ENCODE data around the gene CACNA1E.

Gene CACNA1E

DNA sequence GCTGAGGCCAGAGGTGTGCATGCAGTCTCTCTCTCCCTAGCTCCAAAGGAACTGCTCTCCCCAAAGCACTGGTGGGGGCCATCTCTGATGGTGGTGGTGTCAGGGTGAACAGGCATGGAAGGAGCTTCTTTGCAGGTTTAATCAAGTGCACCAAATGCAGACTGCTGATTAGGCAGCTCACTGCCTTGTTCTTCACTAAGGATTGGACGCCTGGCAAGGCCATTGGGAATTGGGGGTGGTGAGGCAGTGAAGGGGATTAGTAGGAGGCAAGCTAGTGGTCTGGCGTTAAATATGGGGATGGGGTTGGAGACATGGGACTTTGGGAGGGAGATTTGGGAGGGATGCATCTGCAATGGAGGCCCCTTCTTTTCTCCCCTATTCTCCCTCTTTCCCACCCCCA, 1.5 kb downstream of the CACNA1E start:
- DNase-seq (ENCODE audit: low spot score) (no peak), FAIRE-seq (no peak)

DNA sequence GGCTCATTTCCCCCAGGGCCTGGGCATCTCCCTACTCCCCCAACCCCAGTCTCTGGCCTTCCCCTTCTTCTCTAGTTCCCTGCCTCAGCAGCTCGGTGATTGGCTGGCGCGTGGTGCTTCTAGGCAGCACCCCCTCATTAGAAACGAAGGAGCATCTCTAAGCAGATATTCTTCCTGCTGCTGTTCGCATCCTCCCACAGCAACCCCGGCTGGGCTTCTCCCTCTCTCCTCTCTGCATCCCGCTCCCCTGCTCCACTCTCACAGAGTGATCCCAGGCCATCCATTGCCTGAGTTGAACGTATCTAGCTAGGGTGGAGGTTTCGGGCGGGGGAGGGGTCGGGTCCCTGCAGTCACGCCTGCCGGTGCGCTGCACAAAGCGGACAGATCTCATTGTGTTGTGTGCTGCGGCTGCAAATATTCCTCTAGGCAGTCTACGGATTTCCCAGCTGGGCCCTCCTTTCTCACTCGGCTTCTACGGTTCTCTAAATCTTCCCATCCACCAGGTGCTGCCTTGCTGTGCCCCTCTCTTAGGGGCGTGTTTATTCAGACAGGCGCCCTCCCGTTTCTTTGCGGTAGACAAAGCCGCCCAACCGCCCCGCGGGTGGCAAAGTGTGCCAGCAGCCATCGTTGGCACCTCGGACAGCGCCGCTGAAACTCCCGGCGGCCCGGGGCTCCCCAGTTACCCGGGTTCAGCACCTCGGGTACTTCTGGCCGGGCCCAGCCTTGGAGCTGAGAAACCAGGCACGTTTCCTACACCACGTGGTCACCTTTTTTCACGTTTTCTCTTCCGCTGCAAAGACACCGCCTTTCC, 2.2 kb downstream of the CACNA1E start:
- FAIRE-seq (no peak), DNase-seq (ENCODE audit: low spot score) (peak; percentile 64)

DNA sequence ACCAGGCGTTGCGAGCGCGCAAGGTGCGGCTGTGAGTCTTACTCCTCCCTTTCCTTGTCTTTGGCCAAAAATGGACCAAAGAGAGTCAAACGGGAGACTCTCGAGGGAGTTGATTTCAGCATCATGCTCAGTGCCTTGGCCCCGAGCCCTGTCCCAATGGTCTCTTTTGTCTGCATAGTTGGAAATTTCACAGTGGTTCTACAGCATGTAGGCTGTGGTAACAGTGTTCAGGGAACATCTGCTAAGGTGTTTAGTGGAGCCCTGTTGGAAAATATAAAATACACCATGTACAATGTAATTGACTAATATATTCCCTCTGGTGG, 2.7 kb downstream of the CACNA1E start:
- FAIRE-seq: no peak
- no peak for DNase-seq (ENCODE audit: low spot score)

DNA sequence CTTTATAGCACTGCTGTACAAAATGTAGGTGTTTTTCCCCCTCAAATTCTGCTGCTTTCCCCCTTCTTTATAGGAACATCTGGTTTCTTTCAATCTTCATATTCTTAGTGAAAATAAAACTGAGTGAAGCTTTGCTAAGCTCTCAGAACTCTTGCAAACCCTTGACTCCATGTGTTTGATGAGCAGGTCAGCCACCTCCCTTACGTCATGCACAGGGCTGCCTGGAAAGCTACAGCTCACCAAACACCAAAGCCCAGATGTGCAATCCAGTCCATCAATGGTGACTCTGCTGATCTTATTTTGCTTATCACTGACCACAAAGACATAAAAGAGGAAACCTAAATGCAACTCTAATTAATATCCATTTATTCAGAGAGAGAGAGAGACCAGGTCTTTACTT, 5.5 kb downstream of the CACNA1E start:
- DNase-seq (ENCODE audit: low spot score): no peak
- no peak for FAIRE-seq

DNA sequence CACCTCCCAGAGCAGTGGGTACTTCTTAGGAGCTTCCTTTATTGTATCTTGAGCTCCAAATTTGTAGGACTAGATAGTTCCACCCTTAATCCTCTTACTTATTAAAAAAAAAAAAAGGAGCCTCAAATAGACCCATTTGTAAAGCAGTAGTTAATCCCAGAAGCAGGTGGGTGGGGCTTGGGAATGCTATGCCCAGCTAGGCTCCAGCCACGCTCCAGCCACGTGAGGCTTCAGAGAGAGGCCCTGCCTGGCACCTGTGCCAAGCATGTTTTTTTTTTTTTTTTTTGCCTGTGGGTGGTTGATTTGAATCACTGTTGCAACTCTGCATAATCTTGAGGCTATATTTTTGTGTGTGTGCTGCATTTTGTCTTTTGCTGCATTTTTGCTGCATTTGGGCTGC, 7.0 kb downstream of the CACNA1E start:
- DNase-seq (ENCODE audit: low spot score): no peak
- no peak for FAIRE-seq

DNA sequence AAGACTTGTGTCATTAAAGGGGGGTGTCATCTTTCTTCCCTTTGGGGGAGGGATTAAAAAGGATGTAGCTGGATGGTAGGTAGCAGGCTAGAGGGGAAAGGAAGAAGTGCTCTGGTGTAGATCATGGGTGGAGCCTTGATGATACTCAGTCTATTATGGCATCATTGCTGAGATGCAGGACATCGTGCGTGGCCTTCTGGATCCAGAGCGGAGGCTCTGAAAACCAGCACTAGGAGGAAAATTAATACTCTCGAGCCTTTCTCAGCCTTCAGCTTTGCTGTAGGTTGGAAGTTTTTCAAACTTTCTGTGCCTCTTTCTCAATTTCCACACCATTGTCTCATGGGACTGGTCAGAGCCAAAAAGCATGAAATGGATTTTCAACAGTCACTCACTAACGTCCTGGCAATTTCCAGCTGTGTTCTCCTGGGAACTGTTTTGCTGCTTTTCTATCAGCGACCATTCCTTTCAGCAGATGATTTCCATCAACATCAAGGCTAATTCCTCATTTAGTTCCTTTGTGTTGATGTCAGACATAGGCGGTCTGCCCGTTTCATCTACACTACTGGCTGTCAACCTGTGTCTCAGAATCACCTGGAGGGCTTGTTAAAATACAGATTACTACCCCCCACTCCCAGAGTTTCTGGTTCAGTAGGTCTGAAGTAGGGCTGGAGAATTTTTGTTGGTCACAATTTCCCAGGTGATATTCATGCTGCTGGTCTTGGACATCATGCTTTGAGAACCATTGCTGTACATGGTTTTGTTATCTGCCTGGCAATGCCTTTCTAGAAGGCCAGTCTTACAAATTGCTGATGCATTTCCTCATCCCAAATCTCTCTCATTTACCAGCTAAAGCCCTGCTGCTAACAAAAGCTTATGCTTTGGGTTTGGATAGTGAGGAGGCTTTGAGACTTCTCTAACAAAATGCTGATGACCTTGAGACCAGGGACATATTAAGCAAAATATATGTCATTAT, 7.7 kb downstream of the CACNA1E start:
- FAIRE-seq (no peak), DNase-seq (ENCODE audit: low spot score) (no peak)

DNA sequence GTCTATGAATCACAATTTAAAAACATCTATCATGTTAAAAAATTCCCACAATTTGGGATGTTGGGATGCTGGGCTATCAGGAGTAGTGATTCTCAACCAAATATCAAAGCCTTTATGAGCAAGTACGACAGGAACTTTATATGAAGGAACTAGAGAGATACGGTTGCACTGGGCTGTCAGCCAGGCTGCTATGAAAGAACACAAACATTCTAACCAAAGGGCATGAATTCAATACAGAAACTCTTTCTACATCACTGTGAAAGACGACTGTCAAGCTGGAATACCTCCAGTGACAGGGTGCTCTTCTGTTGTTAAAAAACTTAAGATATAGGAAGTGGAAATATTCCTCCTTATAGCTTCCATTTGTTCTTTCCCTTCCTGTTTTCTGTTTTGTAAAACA, 9.8 kb downstream of the CACNA1E start:
- no peak for DNase-seq (ENCODE audit: low spot score)
- FAIRE-seq: no peak

DNA sequence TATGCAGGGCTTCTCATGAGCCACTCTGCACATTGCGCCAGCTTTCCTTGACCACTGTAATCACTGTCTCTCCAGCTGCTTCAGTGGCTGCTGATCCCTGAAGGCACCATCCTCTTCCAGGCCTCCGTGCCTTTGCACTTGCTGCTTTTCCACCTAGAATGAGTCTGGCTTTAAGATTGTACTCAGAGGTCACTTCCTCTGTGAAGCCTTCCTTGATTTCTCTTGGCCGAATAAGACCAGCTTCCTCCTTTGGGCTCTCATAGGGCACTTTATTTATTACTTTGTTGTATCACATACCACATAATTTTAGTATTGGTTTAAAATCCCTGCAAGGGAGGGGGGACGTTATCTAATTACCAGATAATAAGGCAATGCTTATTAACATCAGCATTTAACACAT, 10.6 kb downstream of the CACNA1E start:
- DNase-seq (ENCODE audit: low spot score) (no peak), FAIRE-seq (no peak)

DNA sequence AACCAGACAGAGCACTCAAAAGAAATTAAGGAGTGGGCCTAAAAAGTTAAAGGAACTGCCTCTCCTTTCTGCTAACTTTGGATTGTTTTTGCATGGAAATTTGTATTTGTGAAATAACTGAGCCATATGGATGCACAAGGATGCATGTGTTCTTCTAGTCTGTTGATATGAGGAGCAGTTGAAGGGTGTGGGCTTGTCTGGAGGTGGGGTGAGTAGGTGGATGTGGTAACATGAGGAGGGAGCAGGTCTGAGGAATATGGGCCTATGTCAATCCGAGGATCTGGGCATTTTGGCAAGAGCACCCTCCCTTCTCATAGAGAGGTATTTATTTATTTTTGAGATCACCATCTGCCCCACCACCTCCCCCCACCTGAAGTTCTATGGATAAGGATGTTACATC, 13.4 kb downstream of the CACNA1E start:
- DNase-seq (ENCODE audit: low spot score): no peak
- FAIRE-seq: no peak

DNA sequence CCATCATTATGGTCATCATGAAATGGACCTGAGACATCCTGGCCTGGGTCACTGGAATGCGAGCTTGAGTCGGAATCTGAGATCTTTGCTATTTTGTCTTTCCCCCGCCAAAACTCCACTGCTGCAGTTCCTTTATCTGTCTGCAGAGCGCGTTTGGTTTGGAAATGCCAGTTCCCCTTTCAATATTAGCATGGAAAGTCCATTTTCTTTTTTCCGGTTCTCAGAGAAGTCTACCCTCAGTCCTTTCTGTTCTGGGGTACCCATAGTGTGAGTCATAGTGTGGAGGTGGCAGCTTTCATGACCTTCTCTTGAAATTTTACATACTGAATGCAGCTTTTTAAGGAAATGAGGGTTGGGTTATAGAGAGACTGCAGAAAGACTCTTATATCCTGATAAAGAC, 14.6 kb downstream of the CACNA1E start:
- DNase-seq (ENCODE audit: low spot score): no peak
- FAIRE-seq: no peak

DNA sequence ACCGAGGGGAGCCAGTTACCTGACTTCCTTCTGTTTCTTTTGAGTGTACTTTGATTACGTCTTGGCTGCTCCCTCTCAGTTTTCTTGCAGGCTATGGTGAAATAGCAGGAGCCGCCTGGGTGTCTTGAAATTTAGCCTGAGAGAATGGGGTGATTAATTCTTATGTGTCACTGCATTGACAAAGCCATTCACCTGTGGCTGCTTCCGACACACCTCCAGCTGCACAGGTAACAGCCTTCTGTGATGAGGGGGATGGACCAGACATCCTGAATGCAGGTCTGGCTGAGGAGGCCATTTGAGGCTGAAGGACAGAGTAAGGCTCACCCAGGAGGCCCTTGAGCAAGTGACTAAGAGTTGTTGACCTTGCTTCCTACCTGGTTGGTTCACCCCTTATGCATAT, 16.5 kb downstream of the CACNA1E start:
- FAIRE-seq (no peak), DNase-seq (ENCODE audit: low spot score) (no peak)

DNA sequence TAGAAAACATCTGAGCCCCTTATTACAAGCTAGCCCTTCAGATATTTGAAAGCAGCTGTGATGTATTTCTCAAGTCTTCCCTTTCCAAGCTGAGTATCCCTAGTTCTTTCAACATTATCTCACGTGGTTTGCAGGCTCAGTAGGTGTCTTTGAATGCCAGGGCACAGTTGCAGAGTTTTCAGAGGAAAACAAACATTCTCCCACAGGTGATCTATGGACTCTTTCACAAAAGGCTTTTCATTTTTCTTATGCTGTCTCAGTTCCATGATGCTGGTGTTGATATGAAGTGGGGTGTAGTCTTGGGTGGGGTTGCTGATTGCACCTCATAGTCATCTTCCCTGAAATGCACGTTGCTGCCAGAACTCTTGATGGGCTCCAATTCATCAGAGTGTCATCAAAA, 17.3 kb downstream of the CACNA1E start:
- no peak for DNase-seq (ENCODE audit: low spot score)
- FAIRE-seq: no peak

DNA sequence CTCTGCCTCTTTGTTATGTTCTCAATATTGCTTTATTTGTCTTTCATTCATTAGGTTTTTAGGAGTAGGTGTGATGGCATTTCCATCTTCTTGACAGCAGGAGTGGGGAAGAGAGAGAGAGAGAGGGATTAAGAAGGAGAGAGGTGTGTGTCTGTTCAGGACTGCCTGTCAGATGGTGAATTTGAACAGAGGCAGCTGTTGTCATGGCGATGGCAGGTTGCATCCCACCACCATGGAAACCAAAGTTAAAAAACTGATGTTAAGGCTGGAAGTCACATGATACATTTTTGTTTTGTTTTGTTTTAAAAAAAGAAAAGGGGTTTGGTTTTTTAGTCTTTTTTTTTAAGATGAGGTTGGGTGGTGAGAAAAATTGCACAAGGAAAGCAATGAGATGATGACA, 18.3 kb downstream of the CACNA1E start:
- no peak for FAIRE-seq

DNA sequence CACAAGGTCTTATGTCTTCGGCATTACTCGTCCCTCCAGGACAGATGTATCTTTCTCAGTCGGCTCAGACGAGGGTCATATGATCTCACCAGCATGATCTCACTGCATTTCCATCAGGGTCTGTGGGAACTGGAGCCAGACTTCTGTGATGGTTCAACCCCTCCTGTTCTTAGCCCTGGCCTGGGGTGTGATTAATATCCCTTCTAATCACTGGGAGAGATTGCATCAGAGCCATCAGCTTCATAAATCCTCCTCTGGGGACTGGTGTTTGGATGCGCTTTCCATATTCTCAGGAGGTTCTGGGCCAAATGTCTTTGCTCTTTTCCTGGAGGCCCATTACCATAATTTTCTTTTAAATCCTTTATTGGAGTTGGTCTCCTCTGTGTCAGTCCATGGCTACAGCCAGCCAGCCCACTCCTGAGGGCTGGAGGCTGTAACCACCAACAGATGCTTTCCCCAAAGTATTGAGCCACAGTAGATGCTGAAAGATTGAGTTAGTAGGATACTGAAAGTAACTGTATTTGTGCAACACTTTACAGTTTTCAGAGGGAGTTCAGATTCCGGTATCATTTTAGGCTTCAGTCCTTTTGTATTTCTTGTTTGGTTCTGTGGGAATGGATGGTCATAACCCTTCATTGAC, 20.0 kb downstream of the CACNA1E start:
- DNase-seq (ENCODE audit: low spot score) (no peak), FAIRE-seq (no peak)

More for the DNA sequence above, 18.3 kb downstream of the CACNA1E start:
- no peak for DNase-seq (ENCODE audit: low spot score)

DNA sequence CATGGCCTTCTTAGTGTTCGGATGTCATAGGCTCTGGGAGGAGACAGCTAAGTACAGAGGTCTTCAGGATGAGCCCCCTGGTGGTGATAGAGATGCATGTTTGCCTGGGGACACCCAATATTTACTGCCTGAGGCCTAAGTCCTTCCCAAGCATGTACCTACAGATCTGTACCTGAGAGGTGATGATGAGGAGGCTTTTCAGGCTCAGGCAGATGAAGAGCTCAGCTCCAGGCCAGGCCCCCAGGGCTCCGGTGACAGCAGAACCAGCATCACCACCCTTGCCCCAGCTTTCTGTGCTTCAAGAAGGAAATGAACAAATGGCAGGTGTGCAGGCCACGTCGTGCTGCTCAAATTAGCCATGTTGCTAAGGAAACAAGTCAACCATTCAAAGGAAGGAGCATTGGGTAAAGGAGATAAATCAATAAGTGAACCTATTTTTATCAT, 21.1 kb downstream of the CACNA1E start:
- DNase-seq (ENCODE audit: low spot score) (no peak), FAIRE-seq (no peak)

DNA sequence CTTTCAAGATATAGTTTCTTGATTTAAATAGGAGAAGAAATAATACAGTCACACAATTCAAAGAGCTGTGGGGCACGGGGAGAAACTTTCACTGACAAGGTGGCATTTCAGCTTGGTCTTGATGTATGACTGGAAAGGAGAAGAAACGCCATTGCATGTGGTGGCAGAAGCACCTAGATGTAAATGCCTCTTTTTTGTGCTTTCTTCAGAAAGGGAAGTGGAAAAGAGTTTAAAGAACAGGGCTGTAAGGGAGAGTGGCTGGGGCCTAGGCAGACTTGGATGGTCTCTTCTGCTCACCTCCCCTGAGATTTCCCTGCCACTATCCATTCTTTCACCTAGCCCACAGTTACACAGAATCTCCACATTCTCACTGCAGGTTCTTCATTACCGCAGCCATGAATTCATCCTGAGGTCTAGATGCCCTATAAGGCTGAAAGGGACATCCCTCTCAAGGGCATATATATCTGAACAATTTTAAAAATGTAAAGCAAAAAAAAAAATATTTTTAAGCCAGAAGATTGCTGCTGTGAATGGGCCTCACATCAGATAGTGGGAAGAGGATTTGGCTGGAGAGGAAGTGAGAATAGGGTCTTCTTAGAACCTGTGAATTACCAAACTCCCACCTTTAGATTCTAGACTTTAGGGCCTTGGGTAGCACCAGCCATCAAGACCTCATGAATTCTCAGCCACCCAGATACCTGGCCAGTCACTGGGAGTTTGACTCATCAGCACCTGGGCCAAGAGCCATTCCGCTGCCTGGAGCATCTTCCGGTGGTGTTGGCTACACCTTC, 23.4 kb downstream of the CACNA1E start:
- FAIRE-seq: no peak
- no peak for DNase-seq (ENCODE audit: low spot score)

DNA sequence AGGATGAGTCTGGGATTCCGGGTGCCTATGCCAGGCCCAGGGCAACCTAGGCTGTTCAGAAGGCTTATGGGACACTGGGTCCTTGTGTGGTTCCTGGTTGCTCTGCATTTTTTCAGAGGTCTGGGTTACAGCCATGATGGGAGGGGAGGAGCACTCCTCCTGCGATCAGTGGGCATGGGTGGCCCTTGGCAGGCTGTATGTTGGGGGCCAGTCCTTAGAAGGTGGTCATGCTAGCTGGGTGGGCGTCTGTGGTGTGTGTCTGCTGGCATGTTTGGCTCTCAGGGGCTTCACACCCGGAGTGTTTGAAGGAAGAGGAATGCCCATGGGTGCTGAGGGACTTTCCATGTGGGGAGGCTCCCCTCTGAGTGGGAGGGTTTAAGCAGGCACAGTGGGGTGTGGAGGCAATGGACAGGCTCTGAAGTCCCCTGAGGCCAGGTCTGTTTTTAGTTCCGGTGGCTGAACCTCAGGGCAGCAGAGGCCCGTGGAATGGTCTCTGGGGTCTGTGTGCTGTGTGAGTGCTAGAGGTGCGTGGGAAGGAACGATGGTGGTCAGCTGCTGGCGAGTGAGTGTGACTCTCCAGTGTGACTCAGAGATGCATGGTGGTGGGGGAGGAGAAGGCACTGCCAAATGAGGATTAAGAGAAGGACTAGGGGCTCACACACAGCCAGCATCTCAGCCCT, 25.3 kb downstream of the CACNA1E start:
- peak; percentile 28 for DNase-seq (ENCODE audit: low spot score)
- FAIRE-seq: peak; percentile 67

DNA sequence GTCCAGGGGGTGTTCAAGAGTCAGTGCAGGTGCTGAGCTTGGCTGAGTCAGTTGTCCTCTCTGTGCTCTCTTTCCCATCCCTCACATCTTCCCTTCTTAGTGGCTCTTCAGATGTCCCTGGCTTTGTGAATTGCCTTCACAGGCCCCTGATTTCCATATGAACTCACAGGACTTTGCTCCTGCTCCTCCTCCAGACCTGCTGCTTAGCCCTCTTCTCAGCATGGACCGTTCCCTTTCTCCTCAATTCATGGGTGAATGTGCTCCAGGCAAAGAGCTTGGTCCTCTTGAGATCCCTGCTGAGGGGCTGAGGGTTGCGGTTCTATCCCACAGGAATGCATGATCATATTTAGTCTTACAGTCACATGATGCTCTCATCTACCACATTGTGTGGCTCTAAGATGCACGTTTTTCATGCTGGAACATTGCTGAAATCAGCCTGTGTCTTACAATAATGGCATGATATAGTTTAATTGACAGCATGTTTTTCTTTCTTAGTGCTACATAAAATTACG, 30.5 kb downstream of the CACNA1E start:
- DNase-seq (ENCODE audit: low spot score): peak; percentile 64

DNA sequence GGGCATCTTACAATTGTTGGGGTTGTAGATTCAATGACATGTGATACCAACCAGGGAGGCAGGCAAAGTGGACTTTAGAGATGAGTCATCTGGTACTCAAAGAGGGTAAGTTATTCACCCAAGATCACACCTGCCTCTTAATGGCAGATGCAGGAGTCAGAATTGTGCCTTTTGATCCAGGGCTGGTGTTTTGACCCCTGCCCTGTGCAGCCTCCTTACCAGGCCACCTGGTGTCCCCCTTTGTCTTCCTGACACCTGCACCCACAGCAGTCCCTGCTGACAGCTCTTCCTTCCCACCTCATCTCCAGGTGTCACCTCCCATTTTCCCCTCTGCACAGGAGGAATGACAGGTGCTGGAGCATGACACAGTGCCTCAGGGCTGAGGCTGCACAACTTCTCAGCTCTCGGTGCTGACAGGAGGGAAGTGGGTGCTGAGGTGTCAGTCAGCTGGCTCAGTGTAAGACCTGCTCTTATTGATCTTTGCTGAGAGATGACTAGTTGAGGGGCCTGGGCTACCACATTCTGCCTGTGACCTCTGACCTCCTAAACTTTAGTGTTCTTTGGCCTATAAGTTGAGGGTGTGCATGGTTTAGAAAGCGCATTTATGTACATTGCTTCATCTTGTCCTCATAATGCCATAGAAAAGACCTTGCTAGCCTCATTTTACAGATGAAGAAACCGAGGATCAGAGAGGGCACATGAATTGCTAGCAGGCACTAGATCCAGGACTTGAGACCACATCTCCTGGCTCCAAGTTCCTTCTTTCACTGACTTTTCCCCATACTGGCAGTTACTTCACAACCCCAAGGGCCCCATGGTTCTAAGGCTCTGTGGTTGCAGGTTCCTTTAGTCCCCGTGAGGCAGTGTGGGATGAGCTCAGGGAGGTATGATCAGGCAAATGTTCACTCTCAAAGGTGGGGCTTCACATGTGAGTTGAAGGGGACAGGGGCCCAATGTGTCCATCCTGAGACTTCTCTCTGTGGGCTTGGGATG, 31.3 kb downstream of the CACNA1E start:
- peak; percentile 40 for DNase-seq (ENCODE audit: low spot score)
- FAIRE-seq: peak; percentile 50

More for the DNA sequence above, 30.5 kb downstream of the CACNA1E start:
- no peak for FAIRE-seq

Data from urothelium cell line (cell line).